LNCaP clone FGC (cell line): Measurements from ENCODE around the gene ATG101.

Experiments
- DNase-seq: peaks from one replicate; pipeline ENCODE4 v3.0.0-alpha.2; 2011; ENCODE audit warnings: low read depth
- H3K4me3 ChIP-seq: 2 replicates; pipeline ENCODE4 v1.5.1; 2011; ENCODE audit warnings: mild to moderate bottlenecking, low read depth, low read length, control low read depth
- CTCF ChIP-seq: IDR thresholded peaks from 2 replicates; pipeline ENCODE4 v1.5.1; 2012; ENCODE audit warnings: mild to moderate bottlenecking; ENCODE audit not compliant: control insufficient read depth, insufficient read depth; ENCODE audit errors: extremely low read depth

The ATG101 gene

GRCh38 chr12:52086944-52087835 is 17.4 kb downstream of the ATG101 start:
- no peak for TF ChIP-seq CTCF
- DNase-seq, result no peak
- no peak overlapping the region for H3K4me3 ChIP-seq

- H3K4me3 ChIP-seq, result no peak overlapping the region
- DNase-seq, result no peak
- TF ChIP-seq CTCF, result no peak
Measured at GRCh38 chr12:52087961-52088820, 18.4 kb downstream of the ATG101 start.

GRCh38 chr12:52089491-52089890 is 19.7 kb downstream of the ATG101 start:
- no peak overlapping the region for H3K4me3 ChIP-seq
- no peak for DNase-seq
- TF ChIP-seq CTCF, result no peak

- no peak for TF ChIP-seq CTCF
Measured at GRCh38 chr12:52090291-52090690, 20.5 kb downstream of the ATG101 start.

GRCh38 chr12:52091061-52091460 is 21.3 kb downstream of the ATG101 start:
- no peak for DNase-seq
- no peak overlapping the region for H3K4me3 ChIP-seq
- no peak for TF ChIP-seq CTCF

More at GRCh38 chr12:52090291-52090690, 20.5 kb downstream of the ATG101 start:
- no peak overlapping the region for H3K4me3 ChIP-seq
- DNase-seq, result no peak

- no peak for DNase-seq
- no peak for TF ChIP-seq CTCF
- H3K4me3 ChIP-seq, result no peak overlapping the region
Measured at GRCh38 chr12:52091869-52092268, 22.1 kb downstream of the ATG101 start.
